CD4-positive, alpha-beta T cell treated with Interleukin-12 subunit alpha and Interleukin-12 subunit beta, for 1 hour (primary cell): ENCODE measurements around the gene RFLNA.

Experiments used
- DNase-seq: peaks from one replicate; pipeline ENCODE4 v3.0.0-alpha.2; 2020

Gene RFLNA

DNA sequence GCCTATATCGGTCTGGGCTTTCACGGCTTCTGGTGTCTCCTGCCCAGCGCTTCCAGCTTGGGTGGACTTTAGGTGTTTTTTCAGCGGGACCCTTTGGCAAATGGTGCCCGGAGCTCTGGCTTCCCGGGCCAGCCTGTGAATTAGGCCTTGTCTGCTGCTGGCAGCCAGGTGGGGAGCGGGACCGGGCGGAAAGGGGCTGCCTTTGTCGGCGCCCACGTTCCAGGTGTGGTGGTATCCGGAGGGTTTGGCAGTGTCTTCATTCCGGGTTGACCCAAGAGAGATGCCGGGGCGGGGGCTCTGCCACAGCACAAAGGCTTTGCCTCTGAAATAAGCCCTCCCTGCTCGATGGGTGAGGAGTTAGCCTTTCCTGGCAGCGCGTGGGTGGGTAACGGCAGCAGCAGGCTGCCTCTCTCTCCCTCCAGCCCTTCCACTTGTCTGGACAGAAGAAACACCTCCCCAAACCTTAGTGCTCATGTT lies 9.5 kb downstream of the RFLNA start:
- DNase-seq, result no peak

DNA sequence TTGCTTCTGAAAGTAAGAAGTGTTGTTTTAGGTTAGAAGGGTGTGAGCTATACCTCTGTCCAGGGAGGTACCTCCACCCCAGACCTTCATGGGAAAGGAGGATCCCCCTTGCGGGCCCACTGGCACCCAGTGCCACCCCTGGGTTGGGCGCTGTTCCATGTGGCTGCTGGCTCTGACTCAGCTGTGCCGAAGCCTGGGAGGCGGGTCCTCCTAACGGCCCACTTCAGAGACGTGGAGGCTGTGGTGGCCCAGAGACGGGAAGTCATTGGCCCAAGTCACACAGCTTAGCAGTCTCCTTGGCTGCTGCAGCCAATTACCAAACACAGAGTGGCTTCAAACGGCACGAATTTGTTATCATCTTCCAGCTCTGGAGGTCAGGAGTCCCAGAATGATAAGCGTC lies 10.2 kb downstream of the RFLNA start:
- no peak for DNase-seq

DNA sequence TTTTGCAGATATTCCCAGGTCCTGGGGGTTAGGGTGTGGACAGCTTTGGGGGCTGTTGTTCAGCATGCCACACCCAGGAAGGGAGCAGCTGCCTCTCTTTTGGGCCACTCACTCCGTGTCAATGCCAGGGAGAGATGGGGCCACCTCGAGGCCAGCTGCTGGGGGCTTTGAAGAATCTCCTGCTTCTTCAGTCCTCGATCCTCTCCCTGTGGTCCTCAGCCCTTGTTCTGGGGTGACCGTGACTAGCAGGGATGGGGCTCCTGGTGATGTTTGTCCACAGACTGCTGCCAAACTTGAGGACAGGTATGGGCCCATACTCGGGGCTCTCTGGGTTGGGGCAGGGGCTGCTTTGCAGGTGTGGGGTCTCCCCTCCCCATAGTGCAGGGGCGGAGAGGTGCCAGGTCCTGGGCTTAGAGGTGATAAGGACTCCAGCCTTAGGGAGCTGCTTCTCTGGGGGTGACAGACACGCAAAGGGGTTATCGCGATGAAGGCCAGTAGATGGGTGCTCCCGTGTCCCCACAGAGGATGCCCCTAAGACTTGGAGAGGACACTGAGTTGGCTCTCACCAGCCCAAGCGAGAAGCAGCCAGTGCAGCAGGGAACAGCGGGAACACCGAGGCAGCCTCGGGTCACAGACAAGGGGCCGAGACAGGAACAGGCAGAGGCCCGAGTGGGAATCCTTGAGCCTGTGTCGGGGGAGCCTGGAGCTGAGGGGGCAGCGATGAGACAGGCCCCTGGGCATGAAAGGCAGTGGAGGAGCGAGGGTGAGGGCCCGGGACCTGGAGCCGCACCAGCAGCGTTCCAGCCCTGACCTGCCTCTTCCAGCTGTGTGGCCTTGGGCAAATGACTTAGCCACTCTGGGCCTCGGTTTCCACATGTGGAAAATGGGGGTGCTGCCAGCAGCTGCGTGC lies 11.1 kb downstream of the RFLNA start:
- no peak for DNase-seq

DNA sequence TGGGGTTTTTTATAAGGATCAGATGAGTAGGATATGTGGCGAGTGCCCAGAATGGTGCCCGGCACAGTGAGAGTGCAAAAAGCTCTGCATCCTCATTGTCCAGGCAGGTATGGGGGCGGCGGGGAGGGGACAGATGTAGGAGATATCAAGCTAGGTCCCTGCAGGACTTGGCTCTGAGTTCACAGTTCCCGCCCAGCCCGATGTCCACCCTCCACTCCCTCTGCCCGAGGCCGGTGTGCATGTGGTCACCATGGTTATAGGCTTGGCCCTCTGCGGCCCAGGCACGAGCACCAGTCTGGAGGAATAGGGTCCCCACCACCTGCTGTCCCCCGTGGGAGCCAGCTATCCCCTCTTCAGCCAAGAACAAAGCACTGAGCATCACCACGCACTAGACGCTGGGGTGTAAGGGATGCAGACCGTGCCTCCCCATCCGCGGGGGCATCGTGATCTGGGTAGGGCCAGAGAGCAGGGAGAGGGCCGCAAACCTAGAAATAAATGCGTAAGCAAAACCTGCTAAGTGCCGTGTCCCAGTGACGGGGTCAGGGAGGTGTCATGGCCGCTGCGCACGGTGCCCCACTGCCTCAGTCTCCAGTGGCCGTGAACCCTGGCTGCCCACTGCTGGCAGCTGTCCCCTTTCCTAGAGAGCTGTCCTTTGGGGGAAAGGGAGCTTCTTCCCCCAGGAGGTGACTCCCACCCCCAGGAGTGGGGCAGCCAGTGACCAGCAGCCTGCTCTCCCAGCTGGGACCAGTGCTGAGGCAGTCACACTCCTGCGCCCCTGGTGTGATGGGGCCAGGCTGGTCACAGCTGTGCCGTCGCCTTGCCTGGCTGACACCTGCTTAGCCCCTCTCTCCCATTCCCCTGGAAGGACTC lies 12.0 kb downstream of the RFLNA start:
- no peak for DNase-seq

DNA sequence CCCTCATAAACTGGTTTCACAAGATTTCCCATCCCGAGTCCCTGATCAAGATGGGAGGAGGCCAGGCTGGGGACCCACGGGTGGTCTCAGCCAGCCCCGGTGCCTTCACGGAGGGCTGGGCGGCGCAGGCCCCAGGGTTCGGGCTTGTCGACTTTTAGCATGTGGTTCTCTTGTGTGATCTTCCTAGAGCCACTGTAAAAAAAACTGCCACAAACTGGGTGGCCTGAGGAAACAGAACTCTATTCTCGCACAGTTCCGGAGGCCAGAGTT lies 12.6 kb downstream of the RFLNA start:
- DNase-seq, result no peak

DNA sequence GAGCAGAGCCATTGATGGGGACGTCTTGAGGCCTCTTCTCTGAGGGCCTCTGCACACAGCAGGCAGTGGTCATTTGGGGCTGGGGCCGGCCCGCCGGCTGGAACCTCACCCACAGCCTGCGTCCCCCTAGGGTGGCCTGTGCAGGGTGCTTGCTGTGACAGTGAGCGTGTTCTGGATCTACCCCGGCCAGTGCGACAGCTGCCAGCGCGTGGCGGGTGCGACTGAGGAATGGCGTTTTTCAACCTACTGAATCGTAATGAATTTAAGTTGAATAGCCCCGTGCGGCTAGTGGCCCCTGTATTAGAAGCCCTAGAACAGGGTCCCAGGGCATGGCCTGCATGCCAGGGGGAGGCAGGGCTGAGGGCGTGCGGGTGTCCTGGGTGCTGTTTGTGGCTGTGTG lies 13.8 kb downstream of the RFLNA start:
- DNase-seq, result no peak

DNA sequence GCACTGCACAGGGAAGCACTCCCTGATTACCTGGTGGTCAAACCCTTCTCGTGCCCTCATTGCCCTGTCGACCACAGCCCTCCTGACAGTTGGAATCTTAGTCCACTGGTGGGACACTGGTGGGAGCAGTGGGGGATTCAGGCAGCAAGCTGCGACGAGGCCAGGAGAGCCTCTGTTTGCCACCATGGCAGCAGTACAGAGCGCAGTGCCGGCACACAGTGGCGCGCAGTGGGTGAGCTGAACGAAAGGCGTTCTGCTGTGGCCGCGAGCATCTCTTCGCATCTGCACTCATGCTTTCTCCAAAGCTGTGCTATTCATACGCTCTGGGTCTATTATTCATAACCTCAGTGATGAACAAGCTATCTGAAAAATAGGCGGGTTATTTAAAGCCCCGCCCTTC lies 14.3 kb downstream of the RFLNA start:
- DNase-seq, result no peak

DNA sequence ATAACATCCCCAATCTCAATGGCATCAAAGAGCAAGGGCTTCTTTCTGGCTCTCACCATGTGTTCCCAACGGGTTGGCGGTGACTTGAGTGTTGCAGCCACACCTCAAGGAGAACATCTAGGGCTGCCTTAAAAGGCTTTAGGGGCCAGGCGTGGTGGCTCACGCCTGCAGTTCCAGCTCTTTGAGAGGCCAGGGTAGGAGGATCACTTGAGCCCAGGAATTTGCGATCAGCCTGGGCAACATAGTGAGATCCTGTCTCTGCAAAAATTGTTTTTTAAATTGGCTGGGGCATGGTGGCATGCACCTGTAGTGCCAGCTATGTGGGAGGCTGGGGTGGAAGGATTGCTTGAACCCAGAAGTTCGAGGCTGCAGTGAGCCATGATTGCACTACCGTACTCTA lies 14.9 kb downstream of the RFLNA start:
- DNase-seq, result no peak

DNA sequence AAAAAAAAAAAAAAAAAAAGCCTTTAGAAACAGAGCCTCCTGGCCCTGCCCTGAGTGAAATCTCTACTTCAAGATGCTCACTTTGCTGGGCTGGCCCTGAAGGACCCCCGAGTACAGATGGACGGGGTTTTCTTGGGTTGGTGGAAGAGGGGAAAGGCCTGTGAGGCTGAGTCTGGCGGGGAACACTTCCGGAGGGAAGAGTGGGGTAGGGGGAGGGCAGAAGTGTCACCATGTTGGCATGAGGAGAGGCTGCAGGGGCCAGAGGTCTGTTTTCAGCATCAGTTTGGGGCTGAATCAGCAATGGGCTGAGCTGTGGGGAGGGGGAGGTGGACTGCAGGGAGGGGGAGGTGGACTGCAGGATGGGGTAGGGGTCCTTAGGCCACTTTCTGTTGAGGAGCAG lies 15.3 kb downstream of the RFLNA start:
- DNase-seq, result no peak

DNA sequence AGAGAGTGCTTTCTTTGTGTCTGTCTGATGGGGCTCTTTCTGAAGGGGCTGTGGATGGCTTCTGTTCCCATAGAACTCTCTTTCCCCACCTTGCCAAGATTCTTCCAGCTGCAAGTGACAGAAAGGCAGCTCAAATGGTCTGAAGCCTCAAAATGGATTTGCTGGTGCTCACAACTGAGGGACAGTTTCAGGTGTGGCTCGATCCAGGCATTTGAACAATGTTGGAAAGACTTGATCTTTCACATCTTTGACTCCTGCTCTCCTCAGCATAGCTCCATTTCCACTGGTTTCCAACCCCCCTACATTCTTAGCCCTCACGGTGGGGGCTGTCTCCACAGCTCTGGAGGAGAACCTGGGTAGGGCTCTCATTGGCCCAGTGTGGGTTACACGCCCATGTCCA lies 15.9 kb downstream of the RFLNA start:
- no peak for DNase-seq

DNA sequence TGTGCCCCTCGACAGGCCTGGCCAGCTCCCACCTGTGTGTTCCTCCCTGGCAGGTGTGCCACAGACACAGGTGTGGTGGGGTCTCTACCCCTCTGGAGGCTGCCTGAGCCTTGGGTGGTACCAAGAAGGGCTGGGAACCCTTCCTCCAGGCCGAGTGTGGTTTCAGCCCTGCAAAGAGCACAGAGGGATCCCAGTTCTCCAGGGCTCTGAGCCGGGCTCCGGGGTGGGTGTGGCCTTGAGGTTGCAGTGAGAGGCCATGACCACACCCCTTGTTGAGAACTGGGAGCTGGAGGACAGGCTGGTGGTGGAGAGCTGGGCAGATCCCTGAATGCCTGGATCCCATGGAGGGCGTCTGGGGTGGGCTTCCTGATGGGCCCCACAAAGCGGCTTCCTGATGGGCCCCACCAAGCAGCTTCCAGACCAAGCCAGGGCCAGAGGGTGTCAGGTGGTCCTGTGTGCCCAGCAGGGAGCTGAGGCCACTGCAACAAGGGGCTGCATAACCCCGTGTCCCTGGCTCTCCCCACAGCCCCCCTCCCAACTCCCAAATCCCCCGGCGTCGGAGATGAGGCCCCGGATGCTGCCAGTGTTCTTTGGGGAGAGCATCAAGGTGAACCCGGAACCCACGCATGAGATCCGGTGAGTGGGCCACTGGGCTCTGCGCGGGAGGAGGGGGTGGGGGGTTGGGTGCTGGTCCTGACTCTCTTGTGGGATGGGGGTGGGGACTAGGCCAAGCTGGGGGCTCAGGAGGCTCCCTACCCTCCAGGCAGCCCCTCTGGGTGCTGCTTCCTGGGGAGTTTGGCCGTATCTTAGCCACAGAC lies 16.6 kb downstream of the RFLNA start:
- no peak for DNase-seq

DNA sequence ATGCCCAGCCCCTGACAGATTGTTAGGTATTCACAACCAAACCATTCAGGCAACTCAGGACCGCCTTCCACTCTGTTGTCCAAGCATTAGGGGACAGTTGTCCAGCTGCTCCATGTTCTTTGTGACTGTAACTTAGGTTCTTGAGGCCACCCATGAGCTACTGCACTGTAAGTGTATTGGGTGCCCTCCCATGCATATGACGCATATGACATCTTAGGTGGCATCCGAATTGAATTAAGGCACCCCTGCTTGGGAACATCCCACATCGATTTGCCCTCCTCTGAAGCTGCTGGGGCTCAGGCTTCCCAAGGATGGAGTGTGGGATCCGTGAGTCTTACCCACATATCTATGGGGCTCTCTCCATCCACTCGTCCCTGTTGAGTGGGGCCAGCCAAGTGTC lies 17.7 kb downstream of the RFLNA start:
- no peak for DNase-seq

DNA sequence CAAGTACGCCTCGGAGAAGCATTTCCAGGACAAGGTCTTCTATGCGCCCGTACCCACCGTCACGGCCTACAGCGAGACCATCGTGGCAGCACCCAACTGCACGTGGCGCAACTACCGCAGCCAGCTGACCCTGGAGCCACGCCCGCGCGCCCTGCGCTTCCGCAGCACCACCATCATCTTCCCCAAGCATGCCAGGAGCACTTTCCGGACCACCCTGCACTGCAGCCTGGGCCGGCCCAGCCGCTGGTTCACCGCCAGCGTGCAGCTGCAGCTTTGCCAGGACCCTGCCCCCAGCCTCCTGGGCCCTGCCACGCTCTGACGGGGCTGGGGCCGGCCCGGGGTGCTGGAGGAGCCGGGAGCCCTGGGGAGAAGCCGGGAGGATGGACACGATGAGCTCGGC lies 19.3 kb downstream of the RFLNA start:
- DNase-seq, result no peak

DNA sequence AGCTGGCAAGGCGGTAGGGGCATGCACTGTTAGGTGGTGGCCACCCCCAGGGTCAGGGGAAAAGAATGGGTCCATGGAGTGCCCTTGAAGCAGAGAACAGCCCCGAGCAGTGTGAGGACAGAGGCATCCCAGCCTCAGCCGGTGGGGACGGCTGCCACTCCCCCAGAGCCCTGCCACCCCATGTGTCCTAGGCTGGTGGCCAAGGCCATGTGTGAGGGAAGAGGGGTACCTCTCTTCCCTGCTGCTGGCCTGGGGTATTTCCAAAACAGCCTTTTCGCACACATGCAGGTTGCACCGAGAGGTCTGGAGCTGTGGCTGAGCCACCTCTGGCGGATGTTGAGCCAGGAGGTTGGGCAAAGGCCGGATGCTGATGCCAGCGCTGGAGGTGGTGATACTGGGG lies 19.9 kb downstream of the RFLNA start:
- DNase-seq, result no peak

DNA sequence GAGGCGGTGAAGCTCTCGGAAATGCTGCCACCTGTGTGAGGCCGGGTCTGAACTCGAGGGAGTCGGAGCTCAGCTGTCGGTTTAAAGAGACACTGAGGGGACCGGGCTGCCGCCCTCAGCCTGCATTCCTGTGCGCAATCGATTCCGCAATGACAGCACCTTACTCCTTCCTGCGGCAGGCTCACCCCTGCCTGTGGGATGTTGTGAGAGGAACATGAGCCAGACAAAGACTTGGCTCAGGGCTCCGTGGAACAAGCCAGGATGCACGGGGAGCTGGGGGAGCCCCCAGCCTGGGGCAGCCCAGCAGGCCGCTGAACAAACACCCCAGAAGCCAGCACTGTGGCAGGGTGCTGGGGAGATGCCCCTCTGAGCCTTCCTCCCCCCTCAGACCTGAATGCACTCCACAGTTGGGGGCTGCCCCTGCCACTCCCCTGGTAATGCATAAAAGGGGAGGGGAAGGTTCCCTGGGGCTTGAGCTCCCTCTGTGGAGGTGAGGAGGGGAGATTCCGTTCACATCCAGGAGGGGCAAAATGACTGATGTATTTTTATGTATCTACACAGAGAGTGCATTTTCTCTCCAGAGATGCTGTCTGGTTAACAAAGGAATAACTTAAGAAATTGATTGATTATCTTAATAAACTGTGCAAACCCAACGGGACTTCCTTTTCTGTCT lies 20.6 kb downstream of the RFLNA start:
- no peak for DNase-seq

DNA sequence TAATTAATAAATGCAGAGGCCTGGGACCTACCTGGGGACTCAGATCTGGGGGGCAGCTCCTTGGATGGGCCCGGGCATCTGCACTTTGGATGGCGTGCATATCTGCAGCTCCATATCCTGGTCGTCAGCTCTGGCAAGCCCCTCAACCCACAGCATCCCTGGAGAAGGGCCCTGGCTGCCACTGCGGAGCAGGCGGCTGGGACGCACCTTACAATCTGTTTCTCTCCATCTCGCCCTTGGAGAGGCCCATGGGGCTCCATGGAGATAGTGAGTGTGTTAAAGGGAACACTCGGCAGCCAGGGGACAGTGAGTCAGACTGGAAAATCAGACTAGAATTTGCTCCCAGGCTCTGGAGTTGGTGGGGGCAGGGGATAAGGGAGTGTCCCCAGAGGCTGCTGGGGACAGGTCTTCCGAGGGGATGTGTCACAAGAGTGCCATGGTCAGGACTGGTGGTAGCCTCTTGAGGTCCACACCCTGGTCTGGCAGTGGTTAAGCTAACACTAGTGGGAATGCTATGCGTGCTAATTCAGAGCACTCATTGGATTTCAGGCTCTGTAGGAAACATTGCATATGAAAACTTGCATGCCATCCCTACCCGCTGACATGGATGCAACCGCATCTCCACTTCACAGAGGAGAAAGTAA lies 21.5 kb downstream of the RFLNA start:
- DNase-seq, result no peak

DNA sequence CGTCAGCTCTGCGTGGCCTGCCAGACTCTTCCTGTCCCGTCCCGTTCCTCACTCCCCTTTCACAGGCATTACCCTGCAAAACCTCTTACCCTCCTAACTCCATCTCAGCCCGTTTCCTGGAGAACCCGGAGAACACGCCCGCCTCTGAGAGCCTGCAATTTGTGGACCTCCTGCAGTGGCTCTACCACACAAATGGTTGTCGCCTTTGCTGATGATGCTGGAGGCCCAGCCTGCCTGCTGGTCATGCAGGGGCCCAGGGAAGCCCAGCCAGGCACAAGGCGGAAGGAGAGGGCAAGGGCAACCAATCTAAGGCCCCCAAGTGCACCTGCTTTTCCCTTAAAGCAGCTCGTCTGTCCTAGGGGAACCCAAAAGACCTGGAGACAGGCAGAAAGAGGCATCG lies 22.5 kb downstream of the RFLNA start:
- DNase-seq, result no peak

DNA sequence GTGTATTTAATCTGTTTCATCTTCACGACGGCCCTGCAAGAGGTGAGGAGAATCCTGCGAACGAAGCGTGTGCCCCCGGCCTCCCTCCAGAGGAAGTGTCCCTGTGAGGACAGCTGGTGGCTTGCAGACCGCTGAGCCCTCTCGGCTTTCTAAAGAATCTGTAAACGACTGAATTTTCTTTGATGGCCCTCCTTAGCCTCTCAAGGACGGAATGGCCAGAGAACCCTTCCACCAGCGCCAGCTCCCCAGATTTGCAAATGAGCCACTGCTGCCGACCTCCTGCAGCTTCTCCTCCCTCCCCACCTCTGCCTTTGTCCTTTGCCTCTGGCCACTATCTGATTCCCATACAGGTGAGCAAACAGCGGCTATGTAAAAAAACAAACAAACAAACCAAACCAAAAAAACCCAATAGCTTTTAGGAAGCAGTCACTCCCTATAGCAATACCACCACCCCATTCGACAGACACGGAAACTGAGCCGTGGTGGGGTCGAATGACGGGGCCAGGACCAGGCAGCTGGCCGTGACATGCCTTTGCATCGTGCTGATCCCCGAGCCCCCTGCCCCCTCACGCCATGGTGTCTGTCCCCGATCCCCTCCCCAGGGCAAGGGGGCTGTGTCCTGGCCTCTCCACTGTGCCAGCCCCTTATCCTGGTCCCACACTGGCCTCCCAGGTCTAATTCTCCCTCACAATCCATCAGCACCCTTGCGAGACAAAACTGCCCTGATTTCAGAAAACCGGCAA lies 23.6 kb downstream of the RFLNA start:
- DNase-seq, result no peak

DNA sequence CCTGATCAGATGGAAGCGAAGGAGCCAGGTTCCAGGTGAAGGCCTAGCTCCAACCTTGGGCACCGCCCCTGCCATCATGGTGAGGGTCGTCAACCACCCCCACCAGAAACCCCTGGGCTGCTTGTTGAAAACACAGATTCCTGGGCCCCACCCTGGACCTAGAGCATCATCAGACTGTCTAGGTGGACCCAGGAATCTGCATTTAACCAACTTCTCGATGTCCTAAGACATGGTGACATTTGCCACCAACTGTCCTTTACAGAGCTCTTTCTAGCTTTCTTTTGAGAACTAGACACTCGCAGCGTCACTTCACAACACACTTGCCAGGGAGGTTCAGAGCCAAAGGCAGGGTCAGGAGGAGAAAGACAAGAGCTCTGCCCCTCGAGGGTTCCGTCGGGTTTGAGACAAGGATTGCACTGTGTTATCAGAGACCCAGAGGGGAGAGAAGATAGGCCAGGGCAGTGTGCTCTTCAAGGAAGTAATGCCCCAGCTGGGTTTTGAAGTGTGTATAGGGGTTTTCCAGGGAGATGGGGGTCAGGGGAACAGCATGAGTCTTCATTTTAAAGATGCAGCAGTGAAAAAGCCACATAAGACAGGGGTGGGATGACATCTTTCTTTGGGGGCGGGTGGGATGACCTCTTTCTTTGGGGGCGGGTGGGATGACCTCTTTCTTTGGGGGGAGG lies 24.6 kb downstream of the RFLNA start:
- no peak for DNase-seq

DNA sequence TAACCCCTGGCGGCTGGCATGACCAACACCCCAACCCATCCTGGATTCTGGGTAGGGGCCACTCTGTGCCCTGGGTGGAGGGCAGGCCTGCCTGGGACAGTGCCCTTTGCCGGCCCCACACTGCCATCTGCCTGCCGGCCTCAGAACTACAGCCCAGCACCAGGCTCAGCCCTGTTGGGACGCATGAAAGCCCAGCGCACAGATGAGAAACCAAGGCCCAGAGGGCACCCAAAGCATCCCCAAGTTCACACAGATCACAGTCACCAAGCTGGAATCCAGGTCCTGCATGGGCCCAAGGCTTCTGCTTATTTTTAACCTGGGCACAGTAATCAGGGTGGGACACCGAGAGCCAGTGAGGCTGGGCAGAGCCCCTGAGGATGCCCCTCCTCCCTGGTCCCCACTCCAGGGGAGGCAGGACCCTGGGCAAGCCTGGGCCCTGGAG lies 26.2 kb downstream of the RFLNA start:
- DNase-seq, result peak; percentile 51
